ENCODE results near the gene EFNA1.
"Not testable (repeated sequence)": the region's sequence is repeated elsewhere in the genome, so short reads cannot be mapped to it uniquely, and the experiment has no call there.

Gene EFNA1

GRCh38 chr1:155125511-155125945, 2.1 kb upstream of the EFNA1 start:
- no peak for DNase-seq

GRCh38 chr1:155125946-155126555, 1.6 kb upstream of the EFNA1 start:
- no peak for DNase-seq

- DNase-seq, result no peak
These were observed 1.0 kb upstream of the EFNA1 start for GRCh38 chr1:155126556-155127104.

GRCh38 chr1:155127967-155128754, 485 bp downstream of the EFNA1 start:
- DNase-seq, result no peak

GRCh38 chr1:155128755-155129473, 1.2 kb downstream of the EFNA1 start:
- no peak for DNase-seq

GRCh38 chr1:155130272-155131006, 2.8 kb downstream of the EFNA1 start:
- no peak for DNase-seq

GRCh38 chr1:155131285-155131684, 3.6 kb downstream of the EFNA1 start:
- DNase-seq, result no peak

GRCh38 chr1:155131856-155132255, 4.2 kb downstream of the EFNA1 start:
- no peak for DNase-seq

- DNase-seq, result no peak
These were observed 6.2 kb downstream of the EFNA1 start for GRCh38 chr1:155133799-155134281.

GRCh38 chr1:155134322-155134721, 6.6 kb downstream of the EFNA1 start:
- DNase-seq, result no peak

GRCh38 chr1:155134880-155135414, 7.3 kb downstream of the EFNA1 start:
- DNase-seq, result peak; percentile 92

- peak; percentile 92 for DNase-seq
These were observed 7.8 kb downstream of the EFNA1 start, which contains the start of gene SLC50A1 for GRCh38 chr1:155135415-155136028. Gene SLC50A1 (plus strand): TSS chr1:155135852. CDS start chr1:155135912, 60 bp downstream.

- DNase-seq, result no peak
These were observed 9.1 kb downstream of the EFNA1 start for GRCh38 chr1:155136748-155137147.

GRCh38 chr1:155137154-155137949, 9.7 kb downstream of the EFNA1 start:
- no peak for DNase-seq

- peak; percentile 73 for DNase-seq
These were observed 12.4 kb downstream of the EFNA1 start, which contains the start of gene DPM3 for GRCh38 chr1:155139895-155140629. Gene DPM3 (minus strand): TSS chr1:155140531. CDS start chr1:155140240, 291 bp downstream.

GRCh38 chr1:155140630-155140953, 12.9 kb downstream of the EFNA1 start:
- no peak for DNase-seq

GRCh38 chr1:155141749-155142148, 14.1 kb downstream of the EFNA1 start:
- DNase-seq, result no peak

- no peak for DNase-seq
These were observed 17.8 kb downstream of the EFNA1 start for GRCh38 chr1:155145491-155145890.

GRCh38 chr1:155155996-155156643, 28.4 kb downstream of the EFNA1 start:
- not testable (repeated sequence) for DNase-seq

- DNase-seq, result no peak
These were observed 31.3 kb downstream of the EFNA1 start for GRCh38 chr1:155158991-155159390.

Data from fibroblast of skin of right biceps (primary cell).